B cell (primary cell): ENCODE data around the gene KCTD12.

Experiments used
- EZH2 ChIP-seq: IDR thresholded peaks from 2 replicates; pipeline ENCODE4 v1.6.1; 2012; ENCODE audit warnings: borderline replicate concordance, low read depth, mild to moderate bottlenecking, moderate library complexity, low read length; ENCODE audit not compliant: insufficient read depth, poor library complexity, severe bottlenecking
- TF ChIP-seq, protein P1 (sequence below): fragments of 200-600 bp; IDR thresholded peaks from one replicate; pipeline ENCODE4 v1.8.0; 2022; ENCODE audit warnings: antibody characterized with exemption, mild to moderate bottlenecking

- no peak for TF ChIP-seq EZH2
- TF ChIP-seq, protein P1, sequence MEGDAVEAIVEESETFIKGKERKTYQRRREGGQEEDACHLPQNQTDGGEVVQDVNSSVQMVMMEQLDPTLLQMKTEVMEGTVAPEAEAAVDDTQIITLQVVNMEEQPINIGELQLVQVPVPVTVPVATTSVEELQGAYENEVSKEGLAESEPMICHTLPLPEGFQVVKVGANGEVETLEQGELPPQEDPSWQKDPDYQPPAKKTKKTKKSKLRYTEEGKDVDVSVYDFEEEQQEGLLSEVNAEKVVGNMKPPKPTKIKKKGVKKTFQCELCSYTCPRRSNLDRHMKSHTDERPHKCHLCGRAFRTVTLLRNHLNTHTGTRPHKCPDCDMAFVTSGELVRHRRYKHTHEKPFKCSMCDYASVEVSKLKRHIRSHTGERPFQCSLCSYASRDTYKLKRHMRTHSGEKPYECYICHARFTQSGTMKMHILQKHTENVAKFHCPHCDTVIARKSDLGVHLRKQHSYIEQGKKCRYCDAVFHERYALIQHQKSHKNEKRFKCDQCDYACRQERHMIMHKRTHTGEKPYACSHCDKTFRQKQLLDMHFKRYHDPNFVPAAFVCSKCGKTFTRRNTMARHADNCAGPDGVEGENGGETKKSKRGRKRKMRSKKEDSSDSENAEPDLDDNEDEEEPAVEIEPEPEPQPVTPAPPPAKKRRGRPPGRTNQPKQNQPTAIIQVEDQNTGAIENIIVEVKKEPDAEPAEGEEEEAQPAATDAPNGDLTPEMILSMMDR, result no peak
Observed at GRCh38 chr13:76885203-76886004, 801 bp downstream of the KCTD12 start.
